ENCODE data around the gene FDPS.

- no peak for TF ChIP-seq GABPA (IDR thresholded peaks at IDR 0.05 in 1 of 2, conservative IDR thresholded peaks at IDR 0.05 in 1 of 2)
- TF ChIP-seq ATF3 (IDR thresholded peaks at IDR 0.05) = no peak
- TF ChIP-seq CTCF (IDR thresholded peaks at IDR 0.05; ENCODE audit: low read depth, low read length, missing input control) = no peak
- TF ChIP-seq YY1 (IDR thresholded peaks at IDR 0.05) = peak; percentile 14
- TF ChIP-seq EGR1 (IDR thresholded peaks at IDR 0.05; ENCODE audit: low read depth in 2 of 2) = no peak
- TF ChIP-seq SP1 (IDR thresholded peaks at IDR 0.05) = no peak
- no peak for TF ChIP-seq MAX (IDR thresholded peaks at IDR 0.05)
- no peak for TF ChIP-seq HNF4G (IDR thresholded peaks at IDR 0.05)
Observed at GRCh38 chr1:155309423-155310021, 856 bp downstream of the FDPS start.
